Mesendoderm (in vitro differentiated cells): Measurements from ENCODE around the gene C5AR1.

Experiments
- DNase-seq: peaks from one replicate; pipeline ENCODE4 v3.0.0; 2013
- H2AK5ac ChIP-seq: 2 replicates; pipeline ENCODE4 v1.6.1; 2013; ENCODE audit warnings: low read length, inconsistent platforms
- H2BK120ac ChIP-seq: 2 replicates; pipeline ENCODE4 v1.6.1; 2013; ENCODE audit warnings: low read depth, mild to moderate bottlenecking, low read length, moderate library complexity, mixed read lengths
- H2BK15ac ChIP-seq: replicated peaks from 2 replicates; pipeline ENCODE4 v1.6.1; 2013; ENCODE audit warnings: low read depth, mild to moderate bottlenecking, moderate library complexity
- H2BK5ac ChIP-seq: 2 replicates; pipeline ENCODE4 v1.6.1; 2013; ENCODE audit warnings: low read length, inconsistent platforms
- H3K18ac ChIP-seq: 2 replicates; pipeline ENCODE4 v1.6.1; 2013; ENCODE audit warnings: mild to moderate bottlenecking, low read length, mixed read lengths
- H3K23ac ChIP-seq: one replicate; pipeline ENCODE4 v1.6.1; 2013; ENCODE audit warnings: low read length
- H3K27ac ChIP-seq: 2 replicates; pipeline ENCODE4 v1.5.1; 2013; ENCODE audit warnings: low read depth, mild to moderate bottlenecking, inconsistent platforms, low read length, moderate library complexity
- H3K27me3 ChIP-seq: 2 replicates; pipeline ENCODE4 v1.6.1; 2013; ENCODE audit warnings: low read length, control low read depth, mild to moderate bottlenecking, inconsistent platforms; ENCODE audit not compliant: insufficient read depth, poor library complexity
- H3K36me3 ChIP-seq: 2 replicates; pipeline ENCODE4 v1.6.1; 2013; ENCODE audit warnings: low read length, inconsistent platforms; ENCODE audit not compliant: control insufficient read depth, insufficient read depth
- H3K4ac ChIP-seq: one replicate; pipeline ENCODE4 v1.6.1; 2013; ENCODE audit warnings: low read depth, mild to moderate bottlenecking, low read length, moderate library complexity
- H3K4me1 ChIP-seq: 2 replicates; pipeline ENCODE4 v1.6.1; 2013; ENCODE audit warnings: low read depth, low read length, inconsistent platforms; ENCODE audit not compliant: control insufficient read depth
- H3K4me2 ChIP-seq: 2 replicates; pipeline ENCODE4 v1.6.1; 2013; ENCODE audit warnings: low read length
- H3K4me3 ChIP-seq: 2 replicates; pipeline ENCODE4 v1.5.1; 2013; ENCODE audit warnings: mild to moderate bottlenecking, low read length
- H3K56ac ChIP-seq: one replicate; pipeline ENCODE4 v1.6.1; 2013; ENCODE audit warnings: low read length
- H3K79me1 ChIP-seq: 2 replicates; pipeline ENCODE4 v1.6.1; 2013; ENCODE audit warnings: low read length, inconsistent platforms
- H3K79me2 ChIP-seq: 2 replicates; pipeline ENCODE4 v1.6.1; 2013; ENCODE audit warnings: mild to moderate bottlenecking, low read length; ENCODE audit not compliant: control insufficient read depth, insufficient read depth
- H3K9ac ChIP-seq: 2 replicates; pipeline ENCODE4 v1.6.1; 2013; ENCODE audit warnings: low read length, inconsistent platforms
- H4K5ac ChIP-seq: one replicate; pipeline ENCODE4 v1.6.1; 2013; ENCODE audit warnings: low read length
- H4K8ac ChIP-seq: one replicate; pipeline ENCODE4 v1.6.1; 2013; ENCODE audit warnings: low read depth, mild to moderate bottlenecking, control low read depth, low read length, moderate library complexity
- WGBS: extraction: QIAGEN DNeasy Blood & Tissue Kit; methylation state at CpG from one replicate; pipeline ENCODE4 v1.1.7; 2013; ENCODE audit warnings: low lambda C conversion rate, missing lambda C conversion rate; ENCODE audit not compliant: insufficient coverage; ENCODE audit errors: extremely low coverage; 5-methylcytosine and 5-hydroxymethylcytosine counted together

C5AR1 gene

GRCh38 chr19:47323409-47323808 is 13.7 kb downstream of the C5AR1 start:
- no peak overlapping the region for H4K8ac ChIP-seq
- no peak overlapping the region for H3K56ac ChIP-seq
- H3K27me3 ChIP-seq, result no peaks in the 10 kb centered on the region
- H3K79me1 ChIP-seq, result no peaks in the 10 kb centered on the region
- no peak overlapping the region for H3K9ac ChIP-seq
- H2BK15ac ChIP-seq, result no peak overlapping the region
- no peak overlapping the region for H3K4me2 ChIP-seq
- no peak overlapping the region for H3K27ac ChIP-seq
- no peak overlapping the region for H2BK5ac ChIP-seq
- no peak overlapping the region for H2BK120ac ChIP-seq
- no CpG with 5 or more reads among the region's 8 CpGs for WGBS
- H3K4ac ChIP-seq, result no peak overlapping the region
- no peaks in the 10 kb centered on the region for H3K4me1 ChIP-seq
- no peak overlapping the region for H4K5ac ChIP-seq
- no peak overlapping the region for H2AK5ac ChIP-seq
- H3K23ac ChIP-seq, result no peak overlapping the region
- H3K4me3 ChIP-seq, result no peak overlapping the region
- H3K18ac ChIP-seq, result no peak overlapping the region
- no peaks in the 10 kb centered on the region for H3K36me3 ChIP-seq
- H3K79me2 ChIP-seq, result no peaks in the 10 kb centered on the region
- no peak for DNase-seq

- Histone ChIP-seq H3K27me3 (no peaks in the 10 kb centered on the region), H3K18ac (no peak overlapping the region), H3K4me1 (no peaks in the 10 kb centered on the region), H3K9ac (no peak overlapping the region), H3K4me3 (no peak overlapping the region), H2AK5ac (no peak overlapping the region), H3K4me2 (no peak overlapping the region), H3K23ac (no peak overlapping the region), H4K5ac (no peak overlapping the region), H3K79me1 (no peaks in the 10 kb centered on the region), H3K27ac (no peak overlapping the region), H2BK120ac (no peak overlapping the region), H4K8ac (no peak overlapping the region), H3K56ac (no peak overlapping the region), H3K36me3 (no peaks in the 10 kb centered on the region), H2BK5ac (no peak overlapping the region), H3K79me2 (no peaks in the 10 kb centered on the region), H2BK15ac (no peak overlapping the region), H3K4ac (no peak overlapping the region)
- WGBS, result no CpG with 5 or more reads among the region's 12 CpGs
- no peak for DNase-seq
Measured at GRCh38 chr19:47323872-47324271, 14.2 kb downstream of the C5AR1 start.

GRCh38 chr19:47324502-47324901 is 14.8 kb downstream of the C5AR1 start:
- H3K79me2 ChIP-seq, result no peaks in the 10 kb centered on the region
- no peak overlapping the region for H3K18ac ChIP-seq
- no CpG with 5 or more reads among the region's 9 CpGs for WGBS
- no peak overlapping the region for H3K27ac ChIP-seq
- H3K27me3 ChIP-seq, result no peaks in the 10 kb centered on the region
- H3K79me1 ChIP-seq, result no peaks in the 10 kb centered on the region
- H2BK120ac ChIP-seq, result no peak overlapping the region
- no peak overlapping the region for H2AK5ac ChIP-seq
- H3K56ac ChIP-seq, result no peak overlapping the region
- H2BK15ac ChIP-seq, result no peak overlapping the region
- no peak overlapping the region for H3K4ac ChIP-seq
- H4K5ac ChIP-seq, result no peak overlapping the region
- no peak overlapping the region for H3K9ac ChIP-seq
- no peak overlapping the region for H2BK5ac ChIP-seq
- no peak overlapping the region for H3K23ac ChIP-seq
- H3K4me3 ChIP-seq, result no peak overlapping the region
- no peaks in the 10 kb centered on the region for H3K4me1 ChIP-seq
- H3K4me2 ChIP-seq, result no peak overlapping the region
- no peak overlapping the region for H4K8ac ChIP-seq
- H3K36me3 ChIP-seq, result no peaks in the 10 kb centered on the region
- no peak for DNase-seq

- no peak overlapping the region for H3K27ac ChIP-seq
- no peaks in the 10 kb centered on the region for H3K79me2 ChIP-seq
- H3K4me1 ChIP-seq, result no peaks in the 10 kb centered on the region
- no peak overlapping the region for H2BK5ac ChIP-seq
- no peaks in the 10 kb centered on the region for H3K36me3 ChIP-seq
- H3K23ac ChIP-seq, result no peak overlapping the region
- H3K18ac ChIP-seq, result no peak overlapping the region
- no peak overlapping the region for H4K8ac ChIP-seq
- no CpG with 5 or more reads among the region's 9 CpGs for WGBS
- DNase-seq, result no peak
- H2AK5ac ChIP-seq, result no peak overlapping the region
- no peaks in the 10 kb centered on the region for H3K27me3 ChIP-seq
- H3K56ac ChIP-seq, result peak overlapping the region; percentile 10
- H3K9ac ChIP-seq, result no peak overlapping the region
- H3K79me1 ChIP-seq, result no peaks in the 10 kb centered on the region
- no peak overlapping the region for H4K5ac ChIP-seq
- H3K4me3 ChIP-seq, result no peak overlapping the region
- no peak overlapping the region for H2BK15ac ChIP-seq
- no peak overlapping the region for H2BK120ac ChIP-seq
- H3K4ac ChIP-seq, result no peak overlapping the region
- no peak overlapping the region for H3K4me2 ChIP-seq
Measured at GRCh38 chr19:47330466-47330869, 20.8 kb downstream of the C5AR1 start.

- H4K8ac ChIP-seq, result no peak overlapping the region
- no peaks in the 10 kb centered on the region for H3K36me3 ChIP-seq
- no peaks in the 10 kb centered on the region for H3K27me3 ChIP-seq
- H2BK15ac ChIP-seq, result no peak overlapping the region
- H3K27ac ChIP-seq, result no peak overlapping the region
- H3K4me1 ChIP-seq, result no peaks in the 10 kb centered on the region
- no CpG with 5 or more reads among the region's 6 CpGs for WGBS
- no peak overlapping the region for H3K4me2 ChIP-seq
- no peak overlapping the region for H4K5ac ChIP-seq
- DNase-seq, result no peak
- no peak overlapping the region for H3K56ac ChIP-seq
- H3K79me2 ChIP-seq, result no peaks in the 10 kb centered on the region
- no peak overlapping the region for H3K18ac ChIP-seq
- H3K79me1 ChIP-seq, result no peaks in the 10 kb centered on the region
- H2BK5ac ChIP-seq, result no peak overlapping the region
- H3K23ac ChIP-seq, result no peak overlapping the region
- H3K4ac ChIP-seq, result no peak overlapping the region
- no peak overlapping the region for H2BK120ac ChIP-seq
- H3K9ac ChIP-seq, result no peak overlapping the region
- no peak overlapping the region for H2AK5ac ChIP-seq
- H3K4me3 ChIP-seq, result no peak overlapping the region
Measured at GRCh38 chr19:47331490-47331889, 21.8 kb downstream of the C5AR1 start.

GRCh38 chr19:47331931-47332547 is 22.4 kb downstream of the C5AR1 start, which contains the start of gene C5AR2:
Gene C5AR2 (plus strand): TSS chr19:47332175. CDS start chr19:47340800, 8,625 bp downstream.
- no peak within 1 kb of the TSS for H4K5ac ChIP-seq
- no peak within 1 kb of the TSS for H3K27ac ChIP-seq
- H3K9ac ChIP-seq, result no peak within 1 kb of the TSS
- H4K8ac ChIP-seq, result no peak within 1 kb of the TSS
- H2AK5ac ChIP-seq, result no peak within 1 kb of the TSS
- no peaks in the 10 kb centered on the region for H3K27me3 ChIP-seq
- no peak for DNase-seq
- WGBS, result no CpG with 5 or more reads among the region's 18 CpGs
- H3K4me1 ChIP-seq, result no peaks in the 10 kb centered on the region
- H3K4me3 ChIP-seq, result no peak within 1 kb of the TSS
- H3K23ac ChIP-seq, result no peak within 1 kb of the TSS
- H3K56ac ChIP-seq, result no peak within 1 kb of the TSS
- H2BK120ac ChIP-seq, result no peak within 1 kb of the TSS
- no peak within 1 kb of the TSS for H2BK15ac ChIP-seq
- no peak within 1 kb of the TSS for H3K4me2 ChIP-seq
- H3K4ac ChIP-seq, result no peak within 1 kb of the TSS
- no peak within 1 kb of the TSS for H3K18ac ChIP-seq
- no peaks in the 10 kb centered on the region for H3K36me3 ChIP-seq
- no peaks in the 10 kb centered on the region for H3K79me2 ChIP-seq
- no peaks in the 10 kb centered on the region for H3K79me1 ChIP-seq
- no peak within 1 kb of the TSS for H2BK5ac ChIP-seq
